Colonic mucosa (tissue), 4 donors: ENCODE data around the gene ADD2. TPM values are rescaled to one million over a fixed set of nuclear protein-coding genes. Genes with fewer than 3 reads are reported as not detected.

Experiments
- DNase-seq: peaks from one replicate; pipeline ENCODE4 v3.0.0-alpha.2; 2020
- H3K27ac ChIP-seq: fragments of 200-600 bp; one replicate; pipeline ENCODE4 v1.8.0; 2021
- H3K27me3 ChIP-seq: fragments of 200-600 bp; one replicate; pipeline ENCODE4 v1.8.0; 2021
- H3K36me3 ChIP-seq: fragments of 200-600 bp; one replicate; pipeline ENCODE4 v1.8.0; 2021
- H3K4me1 ChIP-seq: fragments of 200-600 bp; one replicate; pipeline ENCODE4 v1.8.0; 2021; ENCODE audit warnings: mild to moderate bottlenecking
- H3K4me3 ChIP-seq: fragments of 200-600 bp; one replicate; pipeline ENCODE4 v1.8.0; 2021
- H3K9ac ChIP-seq, 2 donors: one replicate each; pipeline ENCODE4 v1.7.0; 2013; ENCODE audit warnings: control low read depth in 2 of 2, low read depth in 2 of 2, low read length in 2 of 2
- H3K9me3 ChIP-seq: fragments of 200-600 bp; one replicate; pipeline ENCODE4 v1.8.0; 2021
- CTCF ChIP-seq: fragments of 200-600 bp; IDR thresholded peaks from one replicate; pipeline ENCODE4 v1.8.0; 2022; ENCODE audit warnings: antibody characterized with exemption, mild to moderate bottlenecking
- intact Hi-C: fragments of 100-400 bp; cut with DNase I; formaldehyde crosslinking; loops from one replicate; pipeline ENCODE4 v1.14.1; 2022
- total RNA-seq, 2 donors: library from RNA; stranded (reverse); fragmentation: NEBNext Ultra II Directional in 1 of 2; extraction: Animal tissue kit (Norgen Biotek cat#: 25700) in 1 of 2; gene quantifications; one replicate each; pipeline ENCODE4 v1.2.1, GENCODE V29; 2021
- donor health status: healthy.
- donor health status: DM: no; HTN: no; CAD: no.
- donor health status: DM: no; HTN: no; CAD: no.

Gene ADD2
- total RNA-seq, 2 donors from 2014 or later: 0.79 to 1.1 TPM

- DNase-seq: no peak
- Histone ChIP-seq H3K9me3 (no peaks in the 10 kb centered on the region), H3K27ac (no peak overlapping the region), H3K36me3 (no peaks in the 10 kb centered on the region), H3K4me3 (no peak overlapping the region), H3K27me3 (no peaks in the 10 kb centered on the region), H3K9ac (no peak overlapping the region), H3K4me1 (no peaks in the 10 kb centered on the region)
- intact Hi-C loops: no loop called here
- no peak for TF ChIP-seq CTCF
Observed at GRCh38 chr2:70607121-70607561, 160.9 kb downstream of the ADD2 start.

Other genes starting within 250 kb of the ADD2 start
- gene TGFA, start 214.4 kb downstream of the ADD2 start, total RNA-seq: 10 to 100 TPM; 21.4 to 25.8 TPM
- not detected for gene FIGLA, start 22.4 kb upstream of the ADD2 start, total RNA-seq
- gene CLEC4F, start 52.4 kb upstream of the ADD2 start, total RNA-seq: under 1 TPM in 1 of 2 donors, not detected in 1; 0.12 TPM
- under 1 TPM in 1 of 2 donors, not detected in 1; 0.21 TPM for gene CD207, start 67.6 kb upstream of the ADD2 start, total RNA-seq
- not detected for gene VAX2, start 132.4 kb upstream of the ADD2 start, total RNA-seq
- not detected for gene ATP6V1B1, start 167.7 kb upstream of the ADD2 start, total RNA-seq
- under 1 TPM in 1 of 2 donors, not detected in 1; 0.40 TPM for gene ANKRD53, start 210.4 kb upstream of the ADD2 start, total RNA-seq
- 10 to 100 TPM; 43.6 to 58.8 TPM for gene TEX261, start 226.7 kb upstream of the ADD2 start, total RNA-seq